Measurements from ENCODE around the gene SOX5.

The SOX5 gene

DNA sequence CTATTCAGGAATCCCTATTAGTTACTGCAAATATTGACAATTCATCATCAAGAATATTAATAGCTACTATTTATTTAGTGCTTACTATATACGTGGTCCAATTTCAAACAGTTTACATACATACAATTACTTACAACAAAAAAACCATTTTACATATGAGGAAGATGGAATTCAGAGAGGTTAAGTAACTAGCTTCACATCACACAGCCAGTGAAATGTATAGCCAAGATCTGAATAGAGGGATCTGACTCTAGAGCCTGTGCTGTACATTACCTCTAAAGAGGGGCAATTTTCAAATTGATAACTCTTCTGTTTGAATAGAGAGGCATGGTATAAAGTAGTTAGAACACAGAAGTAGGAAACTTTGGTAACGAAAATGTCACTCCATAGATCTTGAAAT lies 18.3 kb downstream of the SOX5 start:
- Histone ChIP-seq H3K27ac (ENCODE audit: low read length) (no peak overlapping the region), H3F3A (ENCODE audit: insufficient read depth, low read length) (no peaks in the 10 kb centered on the region), H3K79me2 (ENCODE audit: low read length) (no peaks in the 10 kb centered on the region), H3K4me1 (ENCODE audit: low read length) (no peaks in the 10 kb centered on the region), H3K9me3 (replicated peaks; ENCODE audit: insufficient read depth, low read length) (no peaks in the 10 kb centered on the region), H3K36me3 (replicated peaks; ENCODE audit: insufficient read depth, low read length) (no peaks in the 10 kb centered on the region), H2AFZ (ENCODE audit: low read length) (no peak overlapping the region), H3K4me2 (ENCODE audit: low read depth, low read length) (no peak overlapping the region), H3K4me3 (ENCODE audit: low read length) (no peak overlapping the region), H3K9me2 (replicated peaks; ENCODE audit: insufficient read depth, low read length) (no peaks in the 10 kb centered on the region), H3K27me3 (replicated peaks; ENCODE audit: insufficient read depth, low read length) (no peaks in the 10 kb centered on the region), H3K9ac (ENCODE audit: low read length) (no peak overlapping the region), H4K20me1 (ENCODE audit: insufficient read depth, low read length) (no peaks in the 10 kb centered on the region)
- TF ChIP-seq CTCF (IDR thresholded peaks at IDR 0.05; ENCODE audit: low read length) (no peak), EZH2 (optimal IDR thresholded peaks at IDR 0.05; ENCODE audit: low read depth, low read length) (no peak), EZH2phosphoT487 (IDR thresholded peaks at IDR 0.05; ENCODE audit: low read length) (no peak)
- no peak for DNase-seq

- H3K27me3 ChIP-seq (replicated peaks; ENCODE audit: insufficient read depth, low read length) = no peaks in the 10 kb centered on the region
- no peaks in the 10 kb centered on the region for H4K20me1 ChIP-seq (ENCODE audit: insufficient read depth, low read length)
- no peak for DNase-seq
- no peaks in the 10 kb centered on the region for H3K79me2 ChIP-seq (ENCODE audit: low read length)
- no peak overlapping the region for H3K4me3 ChIP-seq (ENCODE audit: low read length)
- no peak overlapping the region for H3K9ac ChIP-seq (ENCODE audit: low read length)
- TF ChIP-seq CTCF (IDR thresholded peaks at IDR 0.05; ENCODE audit: low read length) (no peak), EZH2 (optimal IDR thresholded peaks at IDR 0.05; ENCODE audit: low read depth, low read length) (no peak), EZH2phosphoT487 (IDR thresholded peaks at IDR 0.05; ENCODE audit: low read length) (no peak)
- no peaks in the 10 kb centered on the region for H3F3A ChIP-seq (ENCODE audit: insufficient read depth, low read length)
- no peak overlapping the region for H3K27ac ChIP-seq (ENCODE audit: low read length)
- no peak overlapping the region for H2AFZ ChIP-seq (ENCODE audit: low read length)
- H3K9me3 ChIP-seq (replicated peaks; ENCODE audit: insufficient read depth, low read length) = no peaks in the 10 kb centered on the region
- H3K4me1 ChIP-seq (ENCODE audit: low read length) = no peaks in the 10 kb centered on the region
- no peaks in the 10 kb centered on the region for H3K9me2 ChIP-seq (replicated peaks; ENCODE audit: insufficient read depth, low read length)
- no peaks in the 10 kb centered on the region for H3K36me3 ChIP-seq (replicated peaks; ENCODE audit: insufficient read depth, low read length)
- no peak overlapping the region for H3K4me2 ChIP-seq (ENCODE audit: low read depth, low read length)
Measured at GRCh38 chr12:23930599-23930998, 18.9 kb downstream of the SOX5 start.

GRCh38 chr12:23929906-23930305 lies 19.6 kb downstream of the SOX5 start:
- H3K4me3 ChIP-seq (ENCODE audit: low read length) = no peak overlapping the region
- H3K4me1 ChIP-seq (ENCODE audit: low read length) = no peaks in the 10 kb centered on the region
- no peak for DNase-seq
- no peaks in the 10 kb centered on the region for H3K79me2 ChIP-seq (ENCODE audit: low read length)
- H3K9me2 ChIP-seq (replicated peaks; ENCODE audit: insufficient read depth, low read length) = no peaks in the 10 kb centered on the region
- no peak for TF ChIP-seq EZH2phosphoT487 (IDR thresholded peaks at IDR 0.05; ENCODE audit: low read length)
- TF ChIP-seq EZH2 (optimal IDR thresholded peaks at IDR 0.05; ENCODE audit: low read depth, low read length) = no peak
- no peak for TF ChIP-seq CTCF (IDR thresholded peaks at IDR 0.05; ENCODE audit: low read length)
- no peaks in the 10 kb centered on the region for H3K9me3 ChIP-seq (replicated peaks; ENCODE audit: insufficient read depth, low read length)
- H3K27me3 ChIP-seq (replicated peaks; ENCODE audit: insufficient read depth, low read length) = no peaks in the 10 kb centered on the region
- no peak overlapping the region for H3K9ac ChIP-seq (ENCODE audit: low read length)
- no peaks in the 10 kb centered on the region for H3F3A ChIP-seq (ENCODE audit: insufficient read depth, low read length)
- H3K27ac ChIP-seq (ENCODE audit: low read length) = no peak overlapping the region
- H2AFZ ChIP-seq (ENCODE audit: low read length) = no peak overlapping the region
- no peak overlapping the region for H3K4me2 ChIP-seq (ENCODE audit: low read depth, low read length)
- H3K36me3 ChIP-seq (replicated peaks; ENCODE audit: insufficient read depth, low read length) = no peaks in the 10 kb centered on the region
- no peaks in the 10 kb centered on the region for H4K20me1 ChIP-seq (ENCODE audit: insufficient read depth, low read length)

All from MM.1S (cell line).